Testis (tissue), 2 donors: Measurements from ENCODE around the gene ITGA6.

ENCODE experiments used
- POLR2A ChIP-seq: fragments of 450-650 bp; IDR thresholded peaks from one replicate; pipeline ENCODE4 v1.6.1; 2017; ENCODE audit warnings: antibody characterized with exemption, mild to moderate bottlenecking, moderate library complexity
- TF ChIP-seq, protein P1 (sequence below), 3 experiments: fragments of 450-650 bp in 2 of 3; fragments of 200-600 bp in 1 of 3; sonication (generic) in 1 of 3; IDR thresholded peaks; one replicate each; pipeline ENCODE4 v1.5.1; 2016 to 2019; ENCODE audit warnings: antibody characterized with exemption in 3 of 3, mild to moderate bottlenecking in 2 of 3, moderate library complexity in 1 of 3

DNA sequence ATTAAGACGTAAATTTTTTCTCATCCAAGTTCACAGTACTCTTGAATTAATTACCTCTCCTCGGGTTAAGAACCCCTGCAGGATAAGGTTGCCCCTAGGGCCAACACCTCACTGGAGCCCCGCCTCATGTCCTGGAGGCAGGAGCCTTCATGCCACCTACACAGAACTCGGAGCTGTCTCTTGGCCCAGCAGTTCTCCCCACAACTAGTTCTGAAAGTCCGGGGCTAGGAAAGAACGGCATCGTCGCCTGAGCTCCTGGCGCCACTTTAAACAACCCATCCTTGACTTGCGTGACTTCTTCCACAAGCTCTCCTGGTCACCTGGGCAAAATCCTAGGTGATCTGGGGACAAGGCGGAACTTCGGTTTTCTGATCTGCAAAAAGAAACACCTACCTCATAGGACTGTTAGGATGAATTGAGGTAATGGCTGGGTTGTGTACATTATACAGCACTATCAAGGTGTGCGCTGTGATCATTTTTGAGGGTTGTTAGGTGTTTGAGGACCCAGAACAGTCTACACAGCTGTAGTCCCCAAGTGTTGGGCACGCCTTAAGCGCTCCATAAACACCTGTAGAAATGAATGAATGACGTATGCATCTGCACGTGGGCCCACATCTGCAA, 641 bp upstream of the ITGA6 start:
- TF ChIP-seq, protein P1, sequence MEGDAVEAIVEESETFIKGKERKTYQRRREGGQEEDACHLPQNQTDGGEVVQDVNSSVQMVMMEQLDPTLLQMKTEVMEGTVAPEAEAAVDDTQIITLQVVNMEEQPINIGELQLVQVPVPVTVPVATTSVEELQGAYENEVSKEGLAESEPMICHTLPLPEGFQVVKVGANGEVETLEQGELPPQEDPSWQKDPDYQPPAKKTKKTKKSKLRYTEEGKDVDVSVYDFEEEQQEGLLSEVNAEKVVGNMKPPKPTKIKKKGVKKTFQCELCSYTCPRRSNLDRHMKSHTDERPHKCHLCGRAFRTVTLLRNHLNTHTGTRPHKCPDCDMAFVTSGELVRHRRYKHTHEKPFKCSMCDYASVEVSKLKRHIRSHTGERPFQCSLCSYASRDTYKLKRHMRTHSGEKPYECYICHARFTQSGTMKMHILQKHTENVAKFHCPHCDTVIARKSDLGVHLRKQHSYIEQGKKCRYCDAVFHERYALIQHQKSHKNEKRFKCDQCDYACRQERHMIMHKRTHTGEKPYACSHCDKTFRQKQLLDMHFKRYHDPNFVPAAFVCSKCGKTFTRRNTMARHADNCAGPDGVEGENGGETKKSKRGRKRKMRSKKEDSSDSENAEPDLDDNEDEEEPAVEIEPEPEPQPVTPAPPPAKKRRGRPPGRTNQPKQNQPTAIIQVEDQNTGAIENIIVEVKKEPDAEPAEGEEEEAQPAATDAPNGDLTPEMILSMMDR (IDR thresholded peaks at IDR 0.05): no peak
- TF ChIP-seq POLR2A: no peak
